GM21723 (cell line): Measurements from ENCODE around the gene FAM90A1.
"Not testable (repeated sequence)": the region's sequence is repeated elsewhere in the genome, so short reads cannot be mapped to it uniquely, and the experiment has no call there.

Experiments
- ATAC-seq: cut with Tn5 transposase; IDR thresholded peaks from one replicate; pipeline ENCODE4 v1.9.1; 2021; ENCODE audit warnings: mild to moderate bottlenecking, moderate library complexity; ENCODE audit not compliant: unreplicated experiment

FAM90A1 gene

GRCh38 chr12:8172911-8173310 is 54.5 kb downstream of the FAM90A1 start:
- not testable (repeated sequence) for ATAC-seq
